ENCODE measurements around the gene JUND. TPM values are rescaled to one million over a fixed set of nuclear protein-coding genes. Genes with fewer than 3 reads are reported as not detected.

JUND gene
- total RNA-seq, 2 donors from 2014 or later: 112 to 148 TPM

DNA sequence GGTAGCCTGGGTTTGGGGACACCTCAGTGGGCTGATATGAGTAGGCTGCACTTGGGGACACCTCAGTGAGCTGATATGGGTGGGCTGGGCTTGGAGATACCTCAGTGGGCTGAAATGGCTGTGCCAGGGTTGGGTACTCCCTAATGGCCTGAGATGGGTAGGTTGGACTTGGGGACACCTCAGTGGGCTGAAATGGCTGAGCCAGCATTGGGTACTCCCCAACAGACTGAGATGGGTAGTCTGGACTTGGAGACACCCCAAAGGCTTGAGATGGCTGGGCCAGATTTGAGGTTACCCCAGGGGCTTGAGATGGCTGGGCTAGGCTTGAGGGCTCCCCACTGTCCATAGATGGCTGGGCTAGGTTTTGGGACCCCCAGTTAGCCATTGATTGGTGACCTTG lies 19.3 kb downstream of the JUND start:
- no peak overlapping the region for H3K4me3 Mint-ChIP-seq
- H3K27me3 Mint-ChIP-seq (ENCODE audit: insufficient read depth): peaks cover 24% of the 10 kb centered on the region
- Histone ChIP-seq H3K4me1 (ENCODE audit: control insufficient read depth, insufficient read depth, low read length) (no peaks in the 10 kb centered on the region), H3K9me3 (ENCODE audit: control insufficient read depth, low read length) (no peaks in the 10 kb centered on the region), H3K27me3 (ENCODE audit: control insufficient read depth, insufficient read depth, low read length, poor library complexity, severe bottlenecking) (no peaks in the 10 kb centered on the region), H3K27ac (ENCODE audit: low read depth, low read length) (no peak overlapping the region), H3K36me3 (ENCODE audit: control insufficient read depth, insufficient read depth, low read length) (no peaks in the 10 kb centered on the region), H3K9ac (ENCODE audit: extremely low read depth, low read length, poor library complexity, severe bottlenecking) (no peak overlapping the region), H3K4me3 (ENCODE audit: low read length) (no peak overlapping the region)
- no peaks in the 10 kb centered on the region for H3K4me1 Mint-ChIP-seq
- H3K36me3 Mint-ChIP-seq (ENCODE audit: low read depth): peaks cover 10% of the 10 kb centered on the region
- no peak for DNase-seq
- no peak for TF ChIP-seq CTCF (conservative IDR thresholded peaks at IDR 0.05)
- no peaks in the 10 kb centered on the region for H3K9me3 Mint-ChIP-seq
- H3K27ac Mint-ChIP-seq: no peak overlapping the region

GRCh38 chr19:18261474-18261873 lies 19.9 kb downstream of the JUND start:
- Histone ChIP-seq H3K9ac (ENCODE audit: extremely low read depth, low read length, poor library complexity, severe bottlenecking) (no peak overlapping the region), H3K27me3 (ENCODE audit: control insufficient read depth, insufficient read depth, low read length, poor library complexity, severe bottlenecking) (no peaks in the 10 kb centered on the region), H3K27ac (ENCODE audit: low read depth, low read length) (no peak overlapping the region), H3K4me1 (ENCODE audit: control insufficient read depth, insufficient read depth, low read length) (no peaks in the 10 kb centered on the region), H3K9me3 (ENCODE audit: control insufficient read depth, low read length) (no peaks in the 10 kb centered on the region), H3K36me3 (ENCODE audit: control insufficient read depth, insufficient read depth, low read length) (no peaks in the 10 kb centered on the region), H3K4me3 (ENCODE audit: low read length) (no peak overlapping the region)
- Mint-ChIP-seq H3K4me1 (no peaks in the 10 kb centered on the region), H3K27me3 (ENCODE audit: insufficient read depth) (peaks cover 26% of the 10 kb centered on the region), H3K4me3 (no peak overlapping the region), H3K9me3 (no peaks in the 10 kb centered on the region), H3K36me3 (ENCODE audit: low read depth) (peaks cover 8% of the 10 kb centered on the region), H3K27ac (no peak overlapping the region)
- WGBS, 2 experiments (ENCODE audit: insufficient coverage in 1 of 2, insufficient read length in 1 of 2): 72 to 92% methylated on average over 2 of the region's 2 CpGs
- no peak for DNase-seq
- TF ChIP-seq CTCF (conservative IDR thresholded peaks at IDR 0.05): no peak

- Mint-ChIP-seq H3K27me3 (ENCODE audit: insufficient read depth) (peaks cover 33% of the 10 kb centered on the region), H3K9me3 (no peaks in the 10 kb centered on the region), H3K36me3 (ENCODE audit: low read depth) (no peaks in the 10 kb centered on the region), H3K4me3 (no peak overlapping the region), H3K27ac (no peak overlapping the region), H3K4me1 (no peaks in the 10 kb centered on the region)
- Histone ChIP-seq H3K9ac (ENCODE audit: extremely low read depth, low read length, poor library complexity, severe bottlenecking) (no peak overlapping the region), H3K4me3 (ENCODE audit: low read length) (no peak overlapping the region), H3K27ac (ENCODE audit: low read depth, low read length) (no peak overlapping the region), H3K27me3 (ENCODE audit: control insufficient read depth, insufficient read depth, low read length, poor library complexity, severe bottlenecking) (no peaks in the 10 kb centered on the region), H3K36me3 (ENCODE audit: control insufficient read depth, insufficient read depth, low read length) (no peaks in the 10 kb centered on the region), H3K4me1 (ENCODE audit: control insufficient read depth, insufficient read depth, low read length) (no peaks in the 10 kb centered on the region), H3K9me3 (ENCODE audit: control insufficient read depth, low read length) (no peaks in the 10 kb centered on the region)
- DNase-seq: no peak
- WGBS, 2 experiments (ENCODE audit: insufficient coverage in 1 of 2, insufficient read length in 1 of 2): 83 to 92% methylated on average over 4 of the region's 4 CpGs
- TF ChIP-seq CTCF (conservative IDR thresholded peaks at IDR 0.05): no peak
Observed at GRCh38 chr19:18259893-18260292, 21.5 kb downstream of the JUND start.

All from endodermal cell (in vitro differentiated cells).